Brain microvascular endothelial cell (primary cell): ENCODE results near the gene DNAL4.

Source experiments
- DNase-seq: peaks from one replicate; pipeline ENCODE4 v3.0.0-alpha.2; 2020
- H3K27ac ChIP-seq: fragments of 250-450 bp; sonication (Bioruptor Pico); 2 replicates; pipeline ENCODE4 v1.5.1; 2020; ENCODE audit warnings: mild to moderate bottlenecking, moderate library complexity
- H3K27me3 ChIP-seq: fragments of 250-450 bp; sonication (Bioruptor Pico); replicated peaks from 2 replicates; pipeline ENCODE4 v1.5.1; 2020; ENCODE audit warnings: mild to moderate bottlenecking
- H3K36me3 ChIP-seq: fragments of 250-450 bp; sonication (Bioruptor Pico); replicated peaks from 2 replicates; pipeline ENCODE4 v1.5.1; 2020; ENCODE audit warnings: mild to moderate bottlenecking
- H3K4me3 ChIP-seq: 2 replicates; pipeline ENCODE4 v1.5.1; 2011; ENCODE audit warnings: low read depth, mild to moderate bottlenecking, control low read depth, low read length, moderate library complexity
- in situ Hi-C: cut with HindIII; loops from 2 replicates; pipeline ENCODE4 v1.10.0; 2017; ENCODE audit warnings: low sequenced_read_pairs, low pct_ligation_motif_present
- TF ChIP-seq, protein P1 (sequence below): IDR thresholded peaks from 2 replicates; pipeline ENCODE4 v1.5.1; 2011; ENCODE audit warnings: low read depth, mild to moderate bottlenecking, moderate library complexity, low read length, control low read depth, inconsistent platforms; ENCODE audit errors: missing control alignments

Gene DNAL4

DNA sequence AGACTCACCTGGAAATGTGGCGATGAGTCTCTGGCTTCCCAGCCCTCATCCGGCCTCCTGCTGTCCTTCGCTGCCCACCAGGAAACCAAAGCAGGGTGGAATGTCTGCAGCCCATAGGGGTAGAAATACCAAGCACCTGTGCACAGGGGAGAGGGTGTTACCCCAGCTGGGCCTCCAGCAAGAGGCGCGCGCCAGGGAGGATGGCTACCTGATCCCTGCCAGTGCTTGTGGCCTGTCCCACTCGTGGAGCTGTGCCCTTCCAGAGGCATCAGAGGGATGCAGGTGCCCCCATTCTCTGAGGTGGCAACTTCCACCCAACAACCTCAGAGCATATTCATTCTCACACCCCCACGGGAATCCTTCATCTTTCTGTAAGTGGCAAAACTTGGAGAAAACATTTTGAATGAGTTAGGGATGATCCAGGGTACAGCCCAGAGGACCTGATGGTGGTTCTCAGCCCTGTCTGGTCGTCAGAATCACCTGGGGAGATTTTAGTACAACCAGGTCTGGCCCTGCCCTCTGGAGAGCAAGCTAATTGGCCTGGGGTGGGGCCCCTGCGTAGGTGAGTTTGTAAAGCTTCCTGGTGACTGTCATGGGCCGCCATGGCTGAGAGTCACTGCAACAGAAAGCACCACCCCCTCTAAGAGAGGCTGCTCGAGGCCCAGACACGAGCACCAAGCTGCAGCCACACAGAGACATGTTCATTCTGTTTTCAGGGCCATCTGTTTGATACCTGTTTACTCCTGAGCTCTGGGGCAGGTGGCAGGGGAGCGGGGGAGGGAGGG lies 48.1 kb downstream of the DNAL4 start:
- in situ Hi-C loops = no loop called here
- H3K4me3 ChIP-seq = no peak overlapping the region
- TF ChIP-seq, protein P1, sequence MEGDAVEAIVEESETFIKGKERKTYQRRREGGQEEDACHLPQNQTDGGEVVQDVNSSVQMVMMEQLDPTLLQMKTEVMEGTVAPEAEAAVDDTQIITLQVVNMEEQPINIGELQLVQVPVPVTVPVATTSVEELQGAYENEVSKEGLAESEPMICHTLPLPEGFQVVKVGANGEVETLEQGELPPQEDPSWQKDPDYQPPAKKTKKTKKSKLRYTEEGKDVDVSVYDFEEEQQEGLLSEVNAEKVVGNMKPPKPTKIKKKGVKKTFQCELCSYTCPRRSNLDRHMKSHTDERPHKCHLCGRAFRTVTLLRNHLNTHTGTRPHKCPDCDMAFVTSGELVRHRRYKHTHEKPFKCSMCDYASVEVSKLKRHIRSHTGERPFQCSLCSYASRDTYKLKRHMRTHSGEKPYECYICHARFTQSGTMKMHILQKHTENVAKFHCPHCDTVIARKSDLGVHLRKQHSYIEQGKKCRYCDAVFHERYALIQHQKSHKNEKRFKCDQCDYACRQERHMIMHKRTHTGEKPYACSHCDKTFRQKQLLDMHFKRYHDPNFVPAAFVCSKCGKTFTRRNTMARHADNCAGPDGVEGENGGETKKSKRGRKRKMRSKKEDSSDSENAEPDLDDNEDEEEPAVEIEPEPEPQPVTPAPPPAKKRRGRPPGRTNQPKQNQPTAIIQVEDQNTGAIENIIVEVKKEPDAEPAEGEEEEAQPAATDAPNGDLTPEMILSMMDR = no peak
- no peak overlapping the region for H3K27ac ChIP-seq
- H3K27me3 ChIP-seq = no peaks in the 10 kb centered on the region
- DNase-seq = no peak
- H3K36me3 ChIP-seq = peaks cover 56% of the 10 kb centered on the region

DNA sequence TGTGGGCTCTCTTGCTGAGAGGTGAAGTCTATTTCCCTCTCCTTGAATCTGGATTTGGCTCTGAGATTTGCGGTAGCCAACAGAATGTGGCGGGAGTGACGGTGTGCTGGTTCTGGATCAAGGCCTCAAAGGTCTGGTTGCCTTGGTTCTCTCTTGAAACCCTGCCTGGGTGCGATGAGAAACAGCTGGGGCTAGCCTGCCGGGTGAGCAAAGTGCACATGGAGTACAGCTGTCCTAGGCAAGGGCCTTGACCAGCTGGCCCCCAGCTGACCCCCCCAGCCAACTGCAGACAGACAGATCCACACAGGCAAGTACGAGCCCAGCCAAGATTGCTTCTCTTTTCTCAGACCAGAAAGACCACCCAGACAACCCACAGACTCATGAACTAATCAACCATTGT lies 49.0 kb downstream of the DNAL4 start:
- Histone ChIP-seq H3K27ac (no peak overlapping the region), H3K36me3 (peaks cover 54% of the 10 kb centered on the region), H3K4me3 (no peak overlapping the region), H3K27me3 (no peaks in the 10 kb centered on the region)
- in situ Hi-C loops = no loop called here
- TF ChIP-seq, protein P1 = no peak
- no peak for DNase-seq

DNA sequence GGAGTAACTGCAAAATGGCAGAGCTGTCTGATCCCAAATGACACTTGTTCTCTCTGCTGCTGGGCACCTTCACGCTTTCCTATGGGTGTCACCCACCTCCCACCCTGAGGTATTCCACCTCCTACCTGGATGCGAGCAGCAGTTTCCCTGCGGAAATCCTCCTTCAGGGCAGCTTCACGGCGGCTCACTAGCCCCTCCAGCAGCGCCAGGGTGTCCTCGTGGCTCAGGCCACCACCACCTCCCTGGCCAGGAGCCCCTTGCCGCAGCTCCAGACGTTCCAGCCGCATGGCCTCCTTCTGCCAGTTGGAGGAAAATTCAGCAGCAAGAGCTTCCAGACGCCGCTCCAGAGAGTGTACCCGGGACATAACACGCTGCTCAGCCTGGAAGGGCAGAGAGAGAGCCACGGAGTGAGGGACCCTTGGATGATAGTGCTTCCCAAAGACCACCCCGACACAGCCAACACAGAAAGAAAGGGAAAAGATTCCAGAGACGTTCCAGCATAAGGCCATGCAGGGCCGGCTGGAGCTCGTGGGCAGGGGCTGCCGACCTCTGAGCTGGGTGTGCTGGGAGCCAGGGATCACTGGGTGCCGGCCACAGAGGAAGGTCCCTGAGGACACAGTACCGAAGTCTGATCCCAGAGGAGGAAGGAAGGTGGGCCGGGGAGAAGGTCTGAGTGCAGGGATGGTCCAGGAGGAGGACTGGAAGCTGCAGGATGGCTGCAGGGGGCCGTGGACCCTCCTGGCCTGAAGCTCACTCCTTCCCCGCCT lies 51.6 kb downstream of the DNAL4 start:
- in situ Hi-C loops = no loop called here
- TF ChIP-seq, protein P1 = no peak
- no peak overlapping the region for H3K27ac ChIP-seq
- H3K27me3 ChIP-seq = no peaks in the 10 kb centered on the region
- DNase-seq = no peak
- H3K36me3 ChIP-seq = peaks cover 56% of the 10 kb centered on the region
- H3K4me3 ChIP-seq = no peak overlapping the region

DNA sequence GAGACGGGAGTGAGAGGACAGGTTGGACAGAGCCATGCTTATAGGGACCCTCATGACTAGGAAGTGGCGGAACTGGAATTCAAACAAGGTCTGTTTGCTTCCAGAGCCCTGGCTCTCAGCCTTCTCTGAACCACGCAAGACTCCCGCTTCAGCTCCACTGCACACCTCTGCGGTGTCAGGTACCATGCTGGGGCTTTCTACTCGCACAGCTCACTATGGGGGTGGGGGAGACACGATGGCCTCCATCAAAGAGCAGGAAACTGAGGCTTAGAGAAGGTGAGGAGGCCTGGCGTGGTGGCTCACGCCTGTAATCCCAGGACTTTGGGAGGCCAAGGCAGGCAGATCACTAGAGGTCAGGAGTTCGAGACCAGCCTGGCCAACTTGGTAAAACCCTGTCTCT lies 52.4 kb downstream of the DNAL4 start:
- H3K36me3 ChIP-seq = peaks cover 54% of the 10 kb centered on the region
- H3K27me3 ChIP-seq = no peaks in the 10 kb centered on the region
- TF ChIP-seq, protein P1 = no peak
- in situ Hi-C loops = no loop called here
- H3K4me3 ChIP-seq = no peak overlapping the region
- no peak overlapping the region for H3K27ac ChIP-seq
- no peak for DNase-seq

DNA sequence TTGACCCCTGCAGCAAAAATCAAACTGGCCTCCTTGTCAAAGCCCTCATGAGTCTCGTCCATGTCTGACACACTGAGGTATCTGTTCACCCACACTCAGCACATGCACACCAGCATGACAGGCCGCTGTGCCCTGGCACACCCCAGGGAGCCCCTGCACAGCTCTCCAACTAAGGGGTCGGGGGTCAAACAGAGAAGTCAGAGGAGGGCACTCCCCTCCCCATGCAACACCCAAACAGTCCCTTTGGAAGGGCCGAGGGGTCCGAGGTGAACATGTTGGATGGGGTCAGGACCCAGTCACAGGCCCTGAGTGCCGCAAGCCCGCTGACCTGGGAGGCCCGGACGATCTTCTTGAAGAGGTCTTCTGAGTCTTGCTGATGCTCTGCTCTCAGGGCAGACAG lies 52.8 kb downstream of the DNAL4 start:
- Histone ChIP-seq H3K4me3 (no peak overlapping the region), H3K36me3 (peaks cover 54% of the 10 kb centered on the region), H3K27ac (no peak overlapping the region), H3K27me3 (no peaks in the 10 kb centered on the region)
- TF ChIP-seq, protein P1 = no peak
- in situ Hi-C loops = no loop called here
- no peak for DNase-seq

DNA sequence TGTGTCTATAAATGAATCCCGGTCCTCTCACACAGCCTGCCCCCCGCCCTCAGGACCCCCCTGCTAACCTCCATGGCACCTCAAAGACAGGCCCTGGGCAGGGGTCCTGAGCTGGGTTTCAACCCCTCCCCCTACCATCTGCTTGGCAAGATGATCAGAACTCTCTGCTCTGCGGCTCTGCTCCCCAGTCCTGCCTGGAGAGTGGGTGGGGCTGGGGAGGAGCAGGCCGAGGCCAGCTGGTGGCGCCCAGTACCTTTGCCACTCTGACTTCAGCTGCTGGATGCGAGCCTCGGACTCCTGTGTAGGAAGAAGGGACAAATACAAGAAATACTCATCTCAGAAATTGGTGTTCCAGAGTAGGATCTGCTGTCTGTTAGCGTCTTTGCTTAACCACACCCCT lies 53.2 kb downstream of the DNAL4 start:
- no peak for DNase-seq
- in situ Hi-C loops = no loop called here
- Histone ChIP-seq H3K27me3 (no peaks in the 10 kb centered on the region), H3K27ac (no peak overlapping the region), H3K36me3 (peaks cover 58% of the 10 kb centered on the region), H3K4me3 (no peak overlapping the region)
- TF ChIP-seq, protein P1 = no peak
